COR-L47 (cell line): ENCODE results near the gene IRF7.
"Not testable (repeated sequence)": the region's sequence is repeated elsewhere in the genome, so short reads cannot be mapped to it uniquely, and the experiment has no call there.

Experiments
- DNase-seq: peaks from one replicate; lab custom pipeline; 2025; lab: John Stamatoyannopoulos, UW

IRF7 gene

DNA sequence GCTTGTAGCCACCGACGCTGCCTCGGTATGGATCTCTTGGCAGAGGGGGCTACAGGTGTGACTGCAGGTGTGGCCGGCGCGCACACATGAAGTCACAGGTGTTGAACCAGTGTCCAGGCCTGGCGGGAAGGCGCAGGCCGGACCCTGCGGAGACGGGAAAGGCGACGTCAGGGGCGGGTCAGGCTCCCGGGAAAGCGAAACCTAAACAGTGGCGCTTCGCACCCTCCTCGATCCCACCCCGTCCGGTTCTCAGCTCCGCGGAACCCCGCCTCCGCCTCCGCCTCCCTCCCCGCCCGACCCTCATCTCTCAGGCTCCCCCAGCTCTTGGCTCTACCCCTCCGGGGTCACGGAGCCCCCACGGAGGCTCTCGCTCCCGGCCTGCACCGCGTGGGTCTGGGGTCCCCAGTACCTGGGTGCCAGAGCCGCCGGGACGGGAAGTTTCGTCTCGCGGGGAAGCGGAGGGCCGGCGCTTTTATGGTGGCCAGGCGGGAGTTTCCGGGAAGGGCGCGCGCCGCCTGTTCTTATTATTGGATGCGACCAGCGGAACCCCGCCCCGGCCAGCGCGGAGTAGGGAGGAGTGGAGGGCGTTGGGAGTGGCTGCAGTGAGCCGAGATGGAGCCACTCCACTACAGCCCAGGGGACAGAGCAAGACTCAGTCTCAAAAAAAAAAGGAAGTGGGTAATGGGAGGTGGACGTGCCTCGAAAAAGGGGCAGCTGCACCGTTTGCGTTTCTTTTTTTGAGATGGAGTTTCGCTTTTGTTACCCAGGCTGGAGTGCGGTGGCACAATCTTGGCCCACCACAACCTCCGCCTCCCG lies at the start of gene IRF7:
TSS of gene IRF7 (minus strand) at position 447 of the 816 bp plus-strand sequence. CDS start 586 bp downstream, outside the sequence.
- DNase-seq, result peak; percentile 88

DNA sequence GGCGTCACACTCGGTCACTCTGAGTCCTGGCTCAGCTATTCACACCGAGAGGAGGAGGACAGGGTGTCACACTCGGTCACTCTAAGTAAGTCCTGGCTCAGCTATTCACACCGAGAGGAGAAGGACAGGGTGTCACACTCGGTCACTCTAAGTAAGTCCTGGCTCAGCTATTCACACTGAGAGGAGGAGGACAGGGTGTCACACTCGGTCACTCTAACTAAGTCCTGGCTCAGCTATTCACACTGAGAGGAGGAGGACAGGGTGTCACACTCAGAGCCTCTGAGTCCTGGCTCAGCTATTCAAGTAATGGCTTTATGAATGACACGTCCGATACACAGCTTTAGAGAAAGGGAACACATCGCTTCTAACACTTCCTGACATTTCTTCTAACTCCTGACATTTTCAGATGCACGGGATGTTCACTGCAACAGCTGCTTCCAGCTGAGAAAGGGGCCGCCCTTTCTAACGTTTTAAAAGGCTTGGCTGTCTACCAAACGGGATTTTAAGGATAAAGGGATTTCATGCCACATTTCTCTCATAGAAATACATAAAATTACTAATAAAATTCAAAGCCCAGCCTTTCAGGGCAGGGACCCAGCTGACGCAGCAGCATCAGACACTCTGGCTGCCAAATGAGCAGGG lies 49.4 kb upstream of the IRF7 start:
- no peak for DNase-seq

DNA sequence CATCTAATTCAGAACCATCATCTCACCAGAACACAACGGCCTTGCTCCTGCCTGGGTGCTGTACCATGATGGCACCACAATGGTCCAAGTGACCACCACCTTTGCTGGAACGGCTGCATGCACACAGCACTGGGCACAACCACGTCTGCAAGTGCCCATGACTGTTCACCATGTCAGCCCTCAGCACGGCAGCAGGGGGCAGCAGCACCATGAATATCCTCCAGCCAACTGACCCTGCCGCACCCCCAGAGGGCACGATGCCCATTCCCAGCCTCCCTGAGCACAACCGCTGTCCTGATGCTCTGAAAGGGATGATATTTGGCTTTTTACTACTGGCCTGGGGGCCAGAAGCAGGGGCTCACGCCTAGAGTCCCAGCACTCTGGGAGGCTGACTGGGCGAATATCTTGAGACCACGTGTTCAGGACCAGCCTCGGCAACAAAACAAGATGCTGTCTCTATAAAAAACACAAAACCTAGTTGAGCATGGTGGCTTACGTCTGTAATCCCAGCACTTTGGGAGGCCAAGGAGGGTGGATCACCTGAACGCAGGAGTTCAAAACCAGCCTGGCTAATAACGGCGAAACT lies 47.0 kb upstream of the IRF7 start:
- DNase-seq, result peak; percentile 9

DNA sequence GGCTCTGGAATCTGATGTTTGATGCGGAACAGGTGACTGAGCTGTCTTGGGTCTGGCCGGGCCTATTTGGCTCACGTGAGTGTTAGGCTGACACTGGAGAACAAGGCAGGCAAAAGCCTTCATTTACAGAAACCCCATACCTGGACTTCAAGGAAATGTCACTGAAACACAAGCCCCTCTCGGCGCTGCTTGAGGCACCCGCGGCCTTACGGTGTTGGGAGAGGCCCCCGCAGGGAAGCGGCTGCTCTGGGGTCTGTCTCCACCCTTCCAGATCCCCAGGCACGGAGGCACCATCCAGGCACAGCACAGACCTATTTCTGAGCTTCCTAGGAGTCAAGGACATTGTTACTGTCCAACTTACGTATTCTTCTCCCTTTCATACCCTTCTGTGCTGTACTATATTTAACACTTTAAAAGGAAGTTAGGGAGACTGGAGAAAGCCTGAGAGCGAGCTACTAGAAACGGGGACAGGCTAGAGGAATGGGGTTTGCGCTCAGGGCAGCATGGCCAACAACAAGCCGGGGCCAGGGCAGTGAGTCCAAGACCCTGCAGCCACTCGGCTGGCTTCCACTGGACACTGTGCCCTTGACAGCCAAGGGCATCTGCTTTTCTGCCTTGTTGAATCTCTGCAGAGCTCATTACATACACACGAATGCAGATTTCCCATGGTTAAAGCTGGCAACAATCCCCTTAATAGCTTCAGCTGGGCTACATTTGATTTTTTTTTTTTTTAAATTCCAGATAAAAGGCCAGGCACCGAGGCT lies 45.1 kb upstream of the IRF7 start:
- DNase-seq, result no peak

DNA sequence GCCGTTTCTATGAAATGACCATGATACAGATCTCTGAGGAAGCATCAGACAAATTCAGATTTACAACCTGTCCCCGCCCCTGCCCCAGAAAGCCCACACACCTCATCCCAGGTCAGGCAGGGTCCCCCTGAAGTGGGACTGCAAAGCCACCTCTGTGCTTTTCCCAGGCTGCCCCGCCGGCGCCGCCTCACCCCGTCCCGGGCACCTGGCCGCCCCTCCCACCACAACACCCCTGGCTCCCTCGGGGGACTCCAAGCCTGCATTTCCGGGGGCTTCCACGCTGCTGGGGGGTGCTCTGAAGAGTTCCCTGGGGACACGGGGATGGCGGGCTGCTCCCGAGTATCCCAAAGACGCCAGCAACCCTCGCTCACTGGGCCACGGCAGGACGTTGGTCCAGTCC lies 44.5 kb upstream of the IRF7 start:
- no peak for DNase-seq

DNA sequence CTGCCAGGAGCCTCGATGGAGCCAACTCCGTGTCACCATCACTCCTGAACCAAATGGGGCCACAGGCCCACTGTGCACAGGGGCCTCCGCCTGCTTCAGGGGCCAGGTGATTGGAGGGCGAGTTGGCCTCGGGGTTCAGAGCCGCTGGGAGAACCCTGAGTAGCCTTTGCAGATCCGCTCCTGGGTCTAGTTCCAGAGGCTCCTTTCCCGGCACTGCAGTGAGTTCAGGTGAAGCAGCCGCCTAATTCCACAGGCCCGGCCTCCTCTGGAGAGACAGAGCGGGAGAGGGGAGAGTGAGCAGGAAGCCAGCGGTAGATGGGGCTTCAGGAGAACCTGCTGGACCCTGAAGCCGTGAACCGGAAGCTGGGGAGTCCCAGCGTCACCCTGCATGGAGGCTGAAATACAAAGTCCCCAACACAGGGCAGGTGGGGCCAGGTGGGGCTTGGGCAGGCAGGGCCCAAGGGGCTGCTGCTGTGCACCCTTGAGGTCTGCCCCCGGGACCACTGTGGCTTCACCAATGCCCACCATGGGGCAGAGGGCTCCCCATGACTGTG lies 43.9 kb upstream of the IRF7 start:
- DNase-seq, result no peak

DNA sequence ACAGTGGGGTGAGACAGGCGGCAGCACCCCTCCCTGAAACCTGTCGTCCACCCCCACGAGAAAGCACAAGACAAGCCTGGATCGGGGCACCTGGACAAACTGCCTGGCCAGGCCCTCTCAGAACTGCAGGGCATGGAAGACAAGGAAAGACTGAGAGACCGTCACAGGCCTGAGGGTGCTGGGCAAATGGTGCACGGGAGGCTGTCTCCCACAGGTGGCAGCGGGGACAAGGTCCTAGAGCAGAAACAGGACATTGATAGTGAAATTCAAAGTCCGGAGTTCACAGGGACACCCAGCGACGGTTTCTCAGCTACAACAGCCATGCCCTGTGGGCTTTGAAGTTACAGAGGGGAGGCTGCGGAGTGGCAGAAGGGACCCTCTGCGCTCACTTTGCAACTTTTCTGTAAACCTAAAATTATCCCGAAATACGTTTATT lies 42.0 kb upstream of the IRF7 start:
- DNase-seq, result no peak

DNA sequence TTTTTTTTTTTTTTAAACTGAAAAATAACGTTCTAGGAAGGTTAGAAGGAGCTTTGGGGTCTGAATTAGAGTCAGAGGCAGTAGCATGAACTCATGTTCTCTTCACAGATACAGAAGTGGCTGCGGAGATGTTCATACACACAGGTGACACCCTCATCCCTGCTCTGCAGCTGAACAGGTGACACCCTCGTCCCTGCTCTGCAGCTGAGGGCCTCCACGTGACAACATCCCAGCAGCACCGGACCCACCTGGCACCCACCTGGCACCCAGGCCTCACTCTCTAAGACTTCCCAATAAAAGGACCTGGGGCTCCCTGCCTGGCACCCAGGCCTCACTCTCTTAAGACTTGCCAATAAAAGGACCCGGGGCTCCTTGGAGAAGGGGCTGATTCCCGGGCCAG lies 41.1 kb upstream of the IRF7 start:
- DNase-seq, result no peak

DNA sequence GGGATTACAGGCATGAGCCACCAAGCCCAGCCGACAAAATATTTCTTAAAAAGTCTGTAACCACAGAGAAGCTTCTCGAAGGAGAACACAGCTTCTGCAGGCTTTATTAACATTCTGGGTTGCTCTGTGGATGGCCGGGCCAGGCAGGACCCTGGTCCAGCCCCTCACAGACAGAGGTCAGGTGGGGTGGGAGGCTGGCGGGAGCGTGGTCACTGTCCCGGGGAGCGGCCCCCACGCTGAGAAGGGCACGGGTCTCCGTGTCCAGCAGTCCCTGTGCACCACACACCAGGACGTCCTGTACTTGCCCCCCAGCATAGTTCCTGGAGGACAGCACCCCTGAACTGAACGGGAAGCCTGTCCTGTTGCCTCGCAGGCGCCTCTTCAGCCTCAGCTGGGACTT lies 40.7 kb upstream of the IRF7 start:
- DNase-seq, result no peak

DNA sequence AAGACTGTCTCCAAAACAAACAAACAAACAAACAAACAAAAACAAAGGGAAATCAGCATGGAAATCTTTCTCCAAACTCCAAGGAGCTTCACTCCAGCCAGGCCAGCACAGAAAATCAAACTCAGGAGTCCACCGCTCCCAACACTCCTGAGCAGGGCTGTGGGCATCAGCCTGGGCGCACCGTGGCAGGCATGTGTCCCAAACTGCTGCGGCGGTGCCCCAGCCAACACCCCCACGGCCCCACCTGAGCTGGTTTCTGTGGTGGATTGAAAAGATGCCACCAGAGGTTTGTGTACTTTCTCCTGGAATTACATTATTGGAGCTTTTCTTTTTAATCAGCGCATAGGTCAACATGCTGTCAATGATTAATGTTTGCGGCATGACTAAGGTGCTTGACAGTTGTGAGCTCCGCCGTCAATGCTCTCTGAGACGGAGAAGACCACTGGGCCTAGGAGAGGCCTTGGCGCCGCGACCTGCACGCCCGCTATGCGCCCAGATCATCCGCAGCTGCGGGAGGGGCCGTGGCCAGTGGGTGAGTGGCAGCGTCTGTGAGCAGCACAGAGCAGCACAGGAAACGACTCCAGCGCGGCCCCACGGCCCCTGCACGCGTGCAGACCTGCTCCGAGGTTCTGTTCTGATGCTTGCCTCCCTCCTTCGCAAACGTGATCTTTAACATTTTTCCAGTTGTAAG lies 39.4 kb upstream of the IRF7 start:
- no peak for DNase-seq

DNA sequence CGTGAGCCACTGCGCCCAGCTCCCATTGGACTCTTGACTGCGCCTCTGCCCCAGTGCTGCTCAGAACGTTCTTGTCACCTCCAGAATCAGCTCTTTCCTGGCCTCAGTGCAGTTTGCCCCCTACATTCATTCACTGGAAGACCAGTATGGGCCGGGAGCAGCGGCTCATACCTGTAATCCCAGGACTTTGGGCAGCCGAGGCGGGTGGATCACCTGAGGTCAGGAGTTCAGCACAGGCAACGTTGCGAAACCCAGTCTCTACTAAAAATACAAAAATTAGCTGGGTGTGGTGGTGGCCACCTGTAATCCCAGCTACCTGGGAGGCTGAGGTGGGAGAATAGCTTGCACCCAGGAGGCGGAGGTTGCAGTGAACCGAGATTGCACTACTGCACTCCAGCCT lies 38.7 kb upstream of the IRF7 start:
- not testable (repeated sequence) for DNase-seq

DNA sequence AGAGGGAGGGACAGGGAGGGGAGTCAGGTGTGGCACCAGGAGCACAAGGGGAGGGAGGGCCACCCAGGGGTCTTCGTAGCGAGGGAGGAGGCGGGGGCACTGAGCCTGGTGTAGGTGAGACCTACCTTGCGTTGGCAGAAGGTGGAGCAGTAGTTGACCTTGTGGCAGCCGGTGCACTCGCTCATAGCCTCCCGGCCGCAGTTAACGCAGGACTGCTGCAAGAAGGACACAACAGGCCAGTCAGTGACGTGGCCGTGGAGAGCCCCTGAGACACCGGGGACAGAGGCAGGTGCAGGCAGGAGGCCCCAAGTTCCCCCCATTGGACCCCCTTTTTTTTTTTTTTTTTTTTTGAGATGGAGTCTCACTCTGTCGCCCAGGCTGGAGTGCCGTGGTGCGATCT lies 38.1 kb upstream of the IRF7 start:
- DNase-seq, result no peak

DNA sequence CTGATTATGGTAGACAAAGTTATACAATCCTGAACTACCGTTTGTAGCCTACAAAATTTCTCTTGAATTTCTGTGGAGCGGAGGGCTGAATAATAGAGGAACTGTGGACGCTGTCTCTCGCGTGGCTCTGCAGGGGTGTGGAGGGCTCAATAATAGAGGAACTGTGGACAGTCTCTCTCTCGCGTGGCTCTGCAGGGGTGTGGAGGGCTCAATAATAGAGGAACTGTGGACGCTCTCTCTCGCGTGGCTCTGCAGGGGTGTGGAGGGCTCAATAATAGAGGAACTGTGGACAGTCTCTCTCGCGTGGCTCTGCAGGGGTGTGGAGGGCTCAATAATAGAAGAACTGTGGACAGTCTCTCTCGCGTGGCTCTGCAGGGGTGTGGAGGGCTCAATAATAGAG lies 37.4 kb upstream of the IRF7 start:
- DNase-seq, result not testable (repeated sequence)

DNA sequence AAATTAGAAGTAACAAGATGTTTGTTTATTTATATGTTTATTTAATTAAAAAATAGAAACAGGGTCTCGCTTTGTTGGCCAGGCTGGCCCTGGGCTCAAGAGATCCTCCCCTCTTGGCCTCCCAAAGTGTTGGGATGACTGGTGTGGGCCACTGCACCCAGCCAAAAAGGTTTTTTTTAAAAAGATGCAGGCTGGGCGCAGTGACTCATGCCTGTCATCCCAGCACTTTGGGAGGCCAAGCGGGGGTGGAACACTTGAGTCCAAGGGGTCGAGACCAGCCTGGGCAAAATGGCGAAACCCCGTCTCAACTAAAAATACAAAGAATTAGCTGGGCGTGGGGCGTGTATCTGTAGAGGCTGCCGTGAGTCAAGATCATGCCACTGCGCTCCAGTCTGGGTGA lies 34.7 kb upstream of the IRF7 start:
- no peak for DNase-seq

DNA sequence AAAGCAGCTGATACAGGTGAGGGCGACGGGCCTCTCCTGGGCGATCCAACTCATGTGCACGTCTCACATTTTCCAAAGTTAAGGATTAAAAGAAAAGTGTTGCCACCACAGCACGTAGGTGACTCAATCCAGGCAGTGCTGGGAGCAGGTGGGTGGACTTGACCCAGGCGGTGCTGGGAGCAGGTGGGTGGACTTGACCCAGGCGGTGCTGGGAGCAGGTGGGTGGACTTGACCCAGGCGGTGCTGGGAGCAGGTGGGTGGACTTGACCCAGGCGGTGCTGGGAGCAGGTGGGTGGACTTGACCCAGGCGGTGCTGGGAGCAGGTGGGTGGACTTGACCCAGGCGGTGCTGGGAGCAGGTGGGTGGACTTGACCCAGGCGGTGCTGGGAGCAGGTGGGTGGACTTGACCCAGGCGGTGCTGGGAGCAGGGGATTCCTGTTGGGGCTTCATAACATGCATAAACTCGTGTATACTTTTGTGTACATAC lies 32.0 kb upstream of the IRF7 start:
- DNase-seq, result not testable (repeated sequence)

DNA sequence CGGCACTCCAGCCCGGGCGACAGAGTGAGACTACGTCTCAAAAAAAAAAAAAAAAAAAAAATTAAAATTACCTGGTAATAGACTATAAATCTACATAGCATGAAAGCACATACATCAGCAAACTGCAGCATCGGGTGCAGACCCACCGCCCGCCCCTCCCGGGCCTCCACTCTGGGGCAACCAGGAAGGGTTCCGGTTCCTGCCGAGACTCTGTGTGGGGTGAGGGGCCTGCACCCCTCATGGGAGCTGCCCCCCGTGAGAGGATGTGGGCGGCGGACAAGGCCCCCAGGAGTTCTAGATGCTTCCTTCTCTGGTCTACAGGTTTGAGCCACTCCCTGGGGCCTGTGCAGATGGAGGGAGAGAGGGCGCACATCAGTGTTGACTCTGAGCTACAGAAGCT lies 30.5 kb upstream of the IRF7 start:
- DNase-seq, result no peak

DNA sequence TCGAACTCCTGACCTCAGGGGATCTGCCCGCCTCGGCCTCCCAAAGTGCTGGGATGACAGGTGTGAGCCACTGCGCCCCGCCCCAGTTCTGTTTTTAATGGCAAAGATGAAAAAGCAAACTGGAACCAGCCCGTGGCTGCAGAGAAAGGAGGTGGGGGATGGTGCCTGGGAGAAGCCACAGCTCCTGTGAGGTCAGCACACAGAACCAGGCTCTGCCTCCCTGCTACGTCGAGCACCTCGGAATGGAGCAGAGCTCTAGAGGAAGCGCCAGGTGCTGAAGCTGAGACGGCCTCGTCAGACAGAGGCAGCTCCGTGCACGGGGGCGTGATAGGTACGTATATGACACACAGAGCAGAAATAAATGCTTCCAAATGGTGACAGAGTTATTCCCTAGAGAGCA lies 29.8 kb upstream of the IRF7 start:
- DNase-seq, result no peak

DNA sequence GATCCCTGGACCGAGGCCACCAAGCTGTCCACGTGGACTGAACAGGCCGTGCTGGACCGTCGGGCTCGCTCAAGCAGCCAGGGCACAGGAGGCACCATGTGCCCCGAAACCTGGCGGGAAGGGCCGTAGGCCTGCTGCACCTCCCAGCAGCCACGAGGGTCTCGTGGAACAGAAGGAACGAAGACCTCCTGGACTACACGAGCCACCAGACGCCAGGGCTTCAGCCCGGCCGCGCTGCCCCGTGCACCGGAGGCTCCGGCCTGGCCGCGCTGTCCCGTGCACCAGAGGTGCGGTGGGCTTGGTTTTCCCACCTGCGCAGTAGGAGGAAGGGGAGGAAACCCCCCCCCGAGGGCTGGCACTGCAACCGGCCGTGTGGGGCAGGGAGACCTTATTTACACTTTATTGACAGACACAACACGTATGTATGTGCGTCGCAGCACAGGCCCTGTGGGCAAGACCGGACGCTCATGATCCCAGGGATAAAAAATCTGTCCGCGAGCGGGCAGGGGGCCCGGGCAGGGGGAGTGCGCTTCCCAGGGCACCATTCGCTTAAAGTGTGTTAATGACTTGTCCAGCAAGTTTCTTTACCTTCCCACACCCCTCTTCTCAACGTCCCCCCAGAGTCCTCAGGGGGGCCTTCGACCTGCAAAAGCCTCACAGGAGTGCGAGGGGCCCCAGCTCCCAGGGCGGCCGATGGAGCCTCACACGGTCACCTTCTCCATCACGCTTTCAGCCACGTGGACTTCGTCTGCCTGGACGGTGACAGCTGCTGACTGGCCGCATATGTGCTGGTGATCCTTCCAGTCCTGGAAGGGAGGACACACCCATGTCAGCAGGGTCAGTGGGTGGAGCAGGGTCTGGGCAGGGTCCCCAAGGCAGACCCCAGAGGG lies 28.3 kb upstream of the IRF7 start:
- DNase-seq, result no peak

DNA sequence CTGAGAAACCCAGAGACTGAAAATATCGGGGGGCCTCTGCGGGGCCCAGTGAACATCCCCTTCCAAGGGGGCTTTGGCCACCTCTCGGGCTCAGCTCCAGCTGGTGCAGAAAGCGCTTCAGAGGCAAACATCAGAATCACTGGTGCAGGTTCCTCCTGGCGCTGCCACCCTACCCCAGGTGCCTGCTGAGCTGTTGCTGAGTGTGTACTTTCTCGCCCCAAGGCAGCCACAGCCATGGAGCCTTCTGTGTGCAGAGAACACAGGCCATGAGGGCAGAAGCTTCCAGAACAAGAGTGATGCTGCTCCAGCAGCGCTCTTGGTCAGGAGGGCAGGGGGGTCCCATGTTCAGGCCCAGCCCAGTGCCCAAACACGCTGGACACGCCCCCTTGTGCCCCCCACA lies 27.6 kb upstream of the IRF7 start:
- no peak for DNase-seq

DNA sequence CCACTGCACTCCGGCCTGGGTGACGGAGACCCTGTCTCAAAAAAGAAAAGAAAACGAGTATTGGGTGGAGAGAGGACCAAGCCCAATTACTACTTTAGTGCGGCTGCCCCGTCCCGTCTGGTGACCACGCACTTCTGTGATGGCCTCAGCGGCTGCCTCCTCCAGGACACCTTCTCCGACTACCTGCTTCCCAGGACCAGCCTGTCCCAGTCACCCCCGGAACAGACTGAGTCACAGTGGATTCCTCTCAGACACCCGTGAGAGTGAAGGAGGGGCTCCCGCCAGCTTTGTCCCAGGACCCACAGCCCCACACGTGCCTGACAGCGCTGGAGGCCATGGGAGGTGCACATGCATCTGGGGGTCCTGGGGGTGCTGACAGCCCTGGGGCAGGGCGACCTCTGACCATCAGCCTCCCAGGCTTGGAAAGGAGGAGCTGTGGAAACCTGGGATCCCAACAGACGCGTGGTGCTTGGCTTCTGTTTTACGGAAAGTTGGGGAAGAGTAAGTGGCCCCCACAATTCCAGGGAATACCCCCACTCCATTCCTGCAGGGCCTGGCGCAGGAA lies 26.1 kb upstream of the IRF7 start:
- no peak for DNase-seq
